ENCODE measurements around the gene NLN.
"Not testable (repeated sequence)": the region's sequence is repeated elsewhere in the genome, so short reads cannot be mapped to it uniquely, and the experiment has no call there.

The NLN gene

DNA sequence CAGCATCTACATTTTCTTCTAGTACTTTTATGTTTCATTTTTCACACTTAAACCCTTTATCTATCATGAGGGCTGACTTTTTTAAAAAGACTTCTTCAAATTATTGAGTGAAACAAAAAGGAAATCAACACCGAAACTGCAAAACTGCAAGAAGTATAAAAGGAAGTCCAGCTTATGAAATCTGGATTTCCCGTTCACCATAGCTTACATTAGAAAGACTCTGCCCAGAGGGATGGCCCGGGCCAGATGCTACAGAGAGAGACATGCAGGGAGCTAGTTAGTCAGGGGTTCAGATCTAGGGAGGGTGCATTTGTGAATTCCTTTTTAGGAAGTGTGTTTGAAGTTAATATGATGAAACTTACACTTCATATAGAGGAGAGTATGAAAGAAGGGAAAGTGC lies 10.0 kb downstream of the NLN start:
- not testable (repeated sequence) for DNase-seq (ENCODE audit: low spot score)

DNA sequence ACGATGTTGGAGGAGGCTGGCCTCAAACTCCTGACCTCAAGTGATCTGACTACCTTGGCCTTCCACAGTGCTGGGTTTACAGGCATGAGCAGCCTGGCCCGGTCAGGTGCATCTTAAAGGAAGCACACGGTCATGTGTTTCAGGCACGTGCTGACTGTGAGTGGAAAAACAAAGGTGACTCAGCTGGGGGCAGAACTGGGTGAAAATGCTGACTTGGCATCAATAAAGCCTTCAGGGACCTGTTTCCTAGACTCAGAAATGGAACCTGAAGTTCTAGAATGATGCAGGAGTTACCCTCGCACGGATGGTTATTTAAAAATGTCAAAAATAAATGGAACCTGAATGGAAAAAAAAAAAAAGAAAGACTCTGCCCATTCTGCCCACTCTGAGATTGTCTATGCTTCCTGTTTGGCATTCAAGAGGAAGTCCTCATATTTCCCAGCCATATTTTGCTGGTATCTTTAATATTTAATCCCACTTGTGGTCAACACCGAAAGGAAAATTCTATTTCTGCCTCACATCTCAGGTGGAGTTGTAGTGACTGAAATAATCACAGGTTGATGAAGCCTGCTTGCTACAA lies 12.3 kb downstream of the NLN start:
- DNase-seq (ENCODE audit: low spot score): not testable (repeated sequence)

DNA sequence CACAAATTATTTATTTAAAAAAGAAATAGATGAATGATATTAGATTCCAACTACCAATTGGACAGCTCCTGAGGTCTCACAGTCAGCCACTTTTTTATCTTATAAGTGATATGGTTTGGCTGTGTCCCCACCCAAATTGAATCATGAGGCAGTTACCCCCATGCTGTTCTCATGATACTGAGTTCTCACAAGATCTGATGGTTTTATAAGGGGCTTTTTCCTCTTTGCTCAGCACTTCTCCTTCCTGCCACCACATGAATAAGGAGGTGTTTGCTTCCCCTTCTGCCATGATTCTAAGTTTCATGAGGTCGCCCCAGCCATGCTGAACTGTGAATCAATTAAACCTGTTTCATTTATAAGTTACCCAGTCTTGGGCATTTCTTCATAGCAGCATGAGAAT lies 12.9 kb downstream of the NLN start:
- no peak for DNase-seq (ENCODE audit: low spot score)

DNA sequence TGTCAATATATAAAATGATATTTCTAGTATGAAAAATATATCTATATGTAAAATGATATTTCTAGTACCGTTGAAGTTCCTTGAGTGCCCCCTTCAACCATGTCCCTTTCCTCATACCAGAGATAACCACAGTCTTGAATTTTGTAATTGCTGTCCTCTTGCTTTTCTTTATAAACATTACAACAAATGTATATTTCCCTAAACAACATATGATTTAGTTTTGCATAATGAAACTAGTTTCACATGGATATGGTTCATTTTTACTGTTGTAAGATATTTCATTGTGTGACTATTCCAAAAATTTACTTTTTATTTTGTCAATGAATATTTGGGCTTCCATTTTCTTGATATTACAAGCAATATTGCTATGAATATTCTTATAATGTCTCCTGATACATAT lies 14.0 kb downstream of the NLN start:
- no peak for DNase-seq (ENCODE audit: low spot score)

DNA sequence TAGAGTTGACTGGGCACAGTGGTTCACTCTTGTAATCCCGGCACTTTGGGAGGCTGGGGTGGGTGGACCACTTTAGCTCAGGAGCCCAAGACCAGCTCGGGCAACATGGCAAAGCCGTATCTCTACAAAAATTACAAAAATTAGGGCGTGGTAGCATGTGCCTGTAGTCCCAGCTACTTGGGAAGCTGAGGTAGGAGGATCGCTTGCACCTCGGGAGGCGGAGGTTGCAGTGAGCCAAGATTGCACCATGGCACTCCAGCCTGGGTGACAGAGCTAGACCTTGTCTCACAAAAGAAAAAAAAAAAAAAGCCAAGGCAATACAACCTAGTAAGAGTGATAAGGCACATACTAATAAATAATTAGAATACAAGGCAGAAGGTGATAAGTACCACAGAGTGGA lies 15.8 kb downstream of the NLN start:
- no peak for DNase-seq (ENCODE audit: low spot score)

DNA sequence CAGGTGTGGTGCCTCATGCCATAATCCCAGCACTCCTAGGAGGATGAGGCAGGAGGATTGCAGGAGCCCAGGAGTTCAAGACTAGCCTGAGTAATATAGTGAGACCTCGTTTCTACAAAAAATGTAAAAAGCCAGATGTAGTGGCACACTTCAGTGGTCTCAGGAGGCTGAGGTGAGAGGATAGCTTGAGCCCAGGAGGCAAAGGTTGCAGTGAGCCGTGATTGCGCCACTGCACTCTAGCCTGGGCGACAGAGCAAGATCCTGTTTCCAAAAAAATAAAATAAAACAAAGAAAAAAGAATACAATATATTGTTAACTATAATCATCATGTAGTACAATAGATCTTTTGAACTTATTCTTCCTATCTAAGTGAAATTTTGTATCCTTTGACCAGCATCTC lies 16.3 kb downstream of the NLN start:
- DNase-seq (ENCODE audit: low spot score): no peak

DNA sequence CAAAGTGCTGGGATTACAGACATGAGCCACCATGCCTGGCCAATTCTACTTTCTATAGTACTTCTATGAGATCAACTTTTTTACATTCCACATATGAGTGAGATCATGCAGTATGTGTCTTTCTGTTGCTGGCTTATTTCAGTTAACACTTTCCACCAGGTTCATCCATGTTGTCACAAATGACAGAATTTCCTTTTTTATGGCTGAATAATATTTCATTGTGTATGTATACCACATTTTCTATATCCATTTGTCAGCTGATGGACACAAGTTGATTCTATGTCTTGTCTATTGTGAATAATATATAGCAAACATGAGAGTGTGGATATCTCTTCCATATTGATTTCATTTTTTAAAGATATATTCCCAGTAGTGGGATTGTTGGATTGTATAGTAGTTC lies 17.2 kb downstream of the NLN start:
- DNase-seq (ENCODE audit: low spot score): no peak

DNA sequence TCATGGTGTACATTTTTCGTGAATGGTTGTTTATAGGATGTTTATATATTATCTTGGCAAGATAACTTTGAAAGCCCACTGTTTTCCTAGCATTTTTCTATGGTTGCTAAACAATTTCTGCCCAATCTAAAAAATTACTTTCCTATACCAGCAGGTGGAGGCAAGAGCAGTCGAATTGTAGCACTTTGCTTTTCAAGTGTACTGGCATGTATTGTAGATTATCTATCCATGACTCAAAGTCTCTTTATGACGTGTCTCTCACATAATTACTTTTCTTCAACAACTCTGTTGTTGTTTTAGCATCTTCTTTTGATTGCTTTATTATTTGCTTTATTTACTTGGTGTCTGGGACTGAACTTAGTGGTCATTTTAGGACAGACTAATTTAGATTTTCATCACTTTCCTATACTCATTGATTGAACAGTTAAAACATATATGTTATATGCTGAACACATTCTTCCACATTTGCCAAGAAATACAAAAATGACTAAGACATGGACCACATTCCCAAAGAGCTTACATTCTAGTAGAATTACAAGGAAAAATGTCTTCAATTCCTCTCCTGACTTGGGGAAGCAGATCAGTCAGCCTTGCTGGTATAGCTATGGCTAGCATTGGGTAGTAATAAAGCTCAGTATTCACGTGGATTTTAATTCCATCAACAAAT lies 20.7 kb downstream of the NLN start:
- peak; percentile 22 for DNase-seq (ENCODE audit: low spot score)

DNA sequence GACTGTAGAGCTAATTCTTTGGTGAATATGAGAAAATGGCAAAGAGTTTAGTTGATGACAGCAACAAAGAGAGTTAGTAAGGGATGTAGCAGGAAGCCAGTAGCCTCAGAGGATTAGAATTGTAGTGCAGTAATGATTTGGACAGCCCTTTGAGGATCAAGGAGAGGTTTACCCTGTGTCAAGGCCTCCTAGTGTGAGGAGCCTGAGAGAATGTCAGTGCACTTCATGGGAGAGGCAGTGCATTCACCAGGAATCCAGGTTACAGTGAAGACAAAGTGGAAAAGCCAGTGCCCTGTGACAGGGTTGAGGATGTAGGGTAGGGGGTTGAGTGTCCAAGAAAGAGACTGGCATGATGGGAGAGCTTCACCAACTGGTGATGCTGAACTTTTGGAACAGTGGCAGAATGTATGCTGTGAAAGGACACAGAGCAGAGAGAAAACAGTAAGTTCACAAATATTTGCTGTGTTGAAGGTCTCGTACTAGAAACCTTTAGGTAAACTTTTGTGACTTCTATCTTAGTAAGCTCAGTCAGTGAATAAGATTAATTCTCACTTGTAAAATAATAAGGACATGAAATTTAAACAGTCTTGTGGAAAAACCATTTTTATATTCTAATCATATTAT lies 27.3 kb downstream of the NLN start:
- DNase-seq (ENCODE audit: low spot score): no peak

DNA sequence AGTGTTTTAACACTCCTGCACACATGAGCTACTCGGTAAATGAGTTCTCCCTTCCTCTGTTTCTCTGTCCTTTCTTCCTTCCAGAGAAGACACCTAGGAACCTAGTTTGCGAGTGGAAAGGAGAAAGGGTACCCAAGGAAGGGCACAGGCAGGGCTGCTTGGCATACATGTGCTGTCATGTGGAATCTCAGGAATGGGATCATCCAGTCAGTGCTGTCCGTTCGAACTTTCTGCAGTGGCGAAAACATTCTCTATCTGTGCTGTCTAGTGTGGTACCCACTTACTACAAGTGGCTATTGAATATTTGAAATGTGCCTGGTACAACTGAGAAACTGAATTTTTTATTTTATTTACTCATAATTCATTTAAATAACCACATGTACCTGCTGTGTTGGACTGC lies 28.0 kb downstream of the NLN start:
- DNase-seq (ENCODE audit: low spot score): no peak

DNA sequence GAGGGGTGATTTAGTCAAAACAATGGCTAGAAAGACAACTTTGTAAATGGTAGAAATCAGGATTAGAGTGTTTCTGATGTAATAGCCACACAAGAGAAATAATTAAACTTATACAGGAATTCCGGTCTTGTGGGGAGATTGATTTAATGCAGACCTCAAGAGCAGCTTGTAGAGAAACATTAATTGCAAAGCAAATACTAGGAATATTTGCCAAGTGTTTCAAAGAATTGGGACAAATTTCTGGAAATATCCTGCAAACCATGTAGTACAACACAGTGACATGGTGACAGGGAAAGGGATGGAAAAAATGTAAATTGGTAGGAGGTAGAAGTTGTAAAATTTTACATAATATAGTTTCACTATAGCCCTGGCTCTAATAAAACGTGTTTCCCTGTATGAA lies 28.9 kb downstream of the NLN start:
- DNase-seq (ENCODE audit: low spot score): no peak

DNA sequence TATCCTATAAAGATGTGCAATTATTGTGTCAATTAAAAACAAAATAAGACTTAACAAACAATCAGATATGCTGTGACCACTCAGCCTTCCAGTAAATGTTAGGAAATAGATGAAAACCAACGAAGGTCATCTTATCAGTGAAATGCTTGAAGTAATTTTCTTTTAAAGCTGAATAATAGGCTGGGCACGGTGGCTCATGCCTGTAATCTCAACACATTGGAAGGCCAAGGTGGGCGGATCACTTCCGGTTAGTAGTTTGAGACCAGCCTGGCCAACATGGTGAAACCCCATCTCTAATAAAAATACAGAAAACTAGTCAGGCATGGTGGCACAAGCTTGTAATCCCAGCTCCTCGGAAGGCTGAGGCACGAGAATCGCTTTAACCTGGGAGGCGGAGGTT lies 31.2 kb downstream of the NLN start:
- no peak for DNase-seq (ENCODE audit: low spot score)

DNA sequence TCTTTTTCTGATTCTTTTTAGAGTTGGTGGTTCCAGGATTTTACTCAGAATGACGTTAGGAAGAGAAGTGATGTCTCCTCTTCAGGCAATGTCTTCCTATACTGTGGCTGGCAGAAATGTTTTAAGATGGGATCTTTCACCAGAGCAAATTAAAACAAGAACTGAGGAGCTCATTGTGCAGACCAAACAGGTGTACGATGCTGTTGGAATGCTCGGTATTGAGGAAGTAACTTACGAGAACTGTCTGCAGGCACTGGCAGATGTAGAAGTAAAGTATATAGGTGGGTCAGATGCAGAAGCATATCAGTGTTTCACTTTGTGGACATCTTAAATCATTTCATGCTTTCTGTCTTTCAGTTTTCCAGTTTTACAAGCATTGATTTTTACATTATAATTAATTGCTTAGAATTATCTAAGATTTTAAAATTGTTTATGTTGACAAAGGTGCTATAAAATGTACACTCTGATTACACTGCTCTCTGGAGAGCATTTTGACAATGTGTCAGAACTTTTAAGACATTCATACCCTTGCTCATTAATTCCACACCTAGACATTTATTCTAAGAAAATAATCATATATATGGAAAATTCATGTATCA lies 36.6 kb downstream of the NLN start:
- DNase-seq (ENCODE audit: low spot score): no peak

DNA sequence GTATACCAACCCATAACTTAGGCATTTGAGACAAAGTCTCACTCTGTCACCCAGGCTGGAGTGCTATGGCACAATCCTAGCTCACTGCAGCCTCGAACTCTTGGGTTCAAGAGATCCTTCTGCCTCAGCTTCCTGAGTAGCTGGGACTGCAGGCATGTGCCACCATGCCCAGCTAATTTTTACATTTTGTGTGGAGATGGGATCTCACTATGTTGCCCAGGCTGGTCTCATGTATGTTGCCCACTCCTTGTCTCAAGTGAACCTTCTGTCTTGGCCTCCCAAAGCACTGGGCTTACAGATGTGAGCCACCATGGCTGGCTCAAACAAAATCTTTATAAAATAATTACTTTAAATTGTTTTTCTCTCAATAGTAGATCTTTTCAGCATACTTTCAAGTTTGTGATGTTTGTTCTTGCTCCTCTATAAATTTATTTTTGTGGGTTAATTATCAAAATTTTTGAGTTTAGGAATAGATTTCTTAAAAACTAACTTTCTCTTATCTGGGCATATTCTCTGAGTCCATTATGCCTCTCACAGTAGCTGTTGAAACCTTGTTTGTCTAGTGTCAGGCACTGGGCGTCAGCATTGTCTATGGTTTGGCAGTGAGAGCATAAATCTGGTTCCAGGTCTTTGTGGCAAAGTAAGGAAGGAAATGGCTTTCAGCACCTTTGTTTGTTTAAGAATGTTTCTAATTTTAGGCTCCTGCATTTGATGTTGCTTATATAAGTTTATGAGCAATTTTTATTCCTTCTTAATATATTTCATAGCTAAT lies 38.7 kb downstream of the NLN start:
- peak; percentile 70 for DNase-seq (ENCODE audit: low spot score)

DNA sequence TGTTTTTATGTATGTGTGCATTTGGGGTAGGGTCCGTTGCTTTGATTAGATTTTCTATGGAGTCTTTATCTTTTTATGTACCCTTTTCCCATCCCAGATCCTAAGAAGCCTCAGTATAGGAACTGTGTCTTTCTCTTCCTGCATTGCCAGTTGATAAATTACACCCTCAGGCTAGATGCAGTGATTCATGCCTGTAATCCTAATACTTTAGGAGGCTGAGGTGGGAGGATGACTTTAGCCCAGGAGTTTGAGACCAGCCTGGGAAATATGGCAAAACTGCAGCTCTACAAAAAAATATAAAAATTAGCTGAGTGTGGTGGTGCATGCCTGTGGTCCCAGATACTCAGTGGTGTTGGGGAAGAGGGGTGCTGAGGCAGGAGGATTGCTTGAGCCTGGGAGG lies 40.2 kb downstream of the NLN start:
- no peak for DNase-seq (ENCODE audit: low spot score)

DNA sequence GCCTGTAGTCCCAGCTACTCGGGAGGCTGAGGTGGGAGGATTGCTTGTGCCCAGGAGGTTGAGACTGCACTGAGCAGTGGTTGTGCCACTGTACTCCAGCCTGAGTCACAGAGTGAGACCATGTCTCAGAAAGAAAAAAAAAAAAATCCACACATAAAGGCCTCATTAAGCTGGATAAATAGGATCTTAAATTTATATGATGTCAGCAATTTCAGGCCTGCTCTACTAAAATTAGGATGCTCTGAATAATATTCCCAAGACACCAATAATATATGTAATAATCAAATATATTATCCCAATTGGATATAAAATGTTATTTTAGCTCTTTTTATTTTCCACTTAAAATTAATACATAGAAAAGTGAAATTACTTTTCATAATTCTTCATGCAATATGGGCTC lies 43.6 kb downstream of the NLN start:
- DNase-seq (ENCODE audit: low spot score): no peak

DNA sequence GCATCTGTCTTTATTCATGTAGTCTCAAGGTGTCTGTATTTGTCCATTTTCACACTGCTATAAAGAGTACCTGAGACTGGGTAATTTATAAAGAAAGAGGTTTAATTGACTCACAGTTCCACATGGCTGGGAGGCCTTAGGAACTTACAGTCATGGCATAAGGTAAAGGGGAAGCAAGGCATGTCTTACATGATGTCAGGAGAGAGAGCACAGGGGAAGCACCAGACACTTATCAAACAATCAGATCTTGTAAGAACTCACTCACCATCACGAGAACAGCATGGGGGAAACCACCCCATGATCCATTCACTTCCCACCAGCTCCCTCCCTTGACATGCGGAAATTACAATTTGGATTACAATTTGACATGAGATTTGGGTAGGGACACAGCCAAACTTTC lies 44.2 kb downstream of the NLN start:
- no peak for DNase-seq (ENCODE audit: low spot score)

DNA sequence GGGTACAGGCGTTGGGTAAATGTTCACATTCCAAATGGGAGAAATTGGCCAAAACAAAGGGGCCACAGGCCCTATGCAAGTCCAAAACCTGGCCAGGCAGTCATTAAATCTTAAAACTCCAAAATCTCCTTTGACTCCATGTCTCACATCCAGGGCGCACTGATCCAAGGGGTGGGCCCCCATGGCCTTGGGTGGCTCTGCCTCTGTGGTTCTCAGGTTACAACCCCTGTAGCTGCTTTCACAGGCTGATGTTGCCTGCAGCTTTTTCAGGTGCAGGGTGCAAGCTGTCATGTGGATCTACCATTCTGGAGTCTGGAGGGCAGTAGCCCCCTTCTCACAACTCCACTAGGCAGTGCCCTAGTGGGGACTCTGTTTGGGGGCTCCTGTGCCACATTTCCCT lies 44.8 kb downstream of the NLN start:
- no peak for DNase-seq (ENCODE audit: low spot score)

DNA sequence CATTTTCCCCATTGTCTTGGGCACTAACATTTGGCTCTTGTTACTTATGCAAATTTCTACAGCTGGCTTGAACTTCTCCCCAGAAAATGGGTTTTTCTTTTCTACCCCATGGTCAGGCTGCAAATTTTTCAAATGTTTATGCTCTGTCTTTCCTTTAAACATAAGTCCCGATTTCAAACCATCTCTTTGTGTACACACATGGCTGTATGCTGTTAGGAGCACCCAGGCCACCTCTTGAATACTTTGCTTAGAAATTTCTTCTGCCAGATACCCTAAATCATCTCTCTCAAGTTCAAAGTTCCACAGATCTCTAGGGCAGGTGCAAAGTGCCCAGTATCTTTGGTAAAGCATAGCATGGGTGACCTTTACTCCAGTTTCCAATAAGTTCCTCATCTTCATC lies 45.6 kb downstream of the NLN start:
- no peak for DNase-seq (ENCODE audit: low spot score)

DNA sequence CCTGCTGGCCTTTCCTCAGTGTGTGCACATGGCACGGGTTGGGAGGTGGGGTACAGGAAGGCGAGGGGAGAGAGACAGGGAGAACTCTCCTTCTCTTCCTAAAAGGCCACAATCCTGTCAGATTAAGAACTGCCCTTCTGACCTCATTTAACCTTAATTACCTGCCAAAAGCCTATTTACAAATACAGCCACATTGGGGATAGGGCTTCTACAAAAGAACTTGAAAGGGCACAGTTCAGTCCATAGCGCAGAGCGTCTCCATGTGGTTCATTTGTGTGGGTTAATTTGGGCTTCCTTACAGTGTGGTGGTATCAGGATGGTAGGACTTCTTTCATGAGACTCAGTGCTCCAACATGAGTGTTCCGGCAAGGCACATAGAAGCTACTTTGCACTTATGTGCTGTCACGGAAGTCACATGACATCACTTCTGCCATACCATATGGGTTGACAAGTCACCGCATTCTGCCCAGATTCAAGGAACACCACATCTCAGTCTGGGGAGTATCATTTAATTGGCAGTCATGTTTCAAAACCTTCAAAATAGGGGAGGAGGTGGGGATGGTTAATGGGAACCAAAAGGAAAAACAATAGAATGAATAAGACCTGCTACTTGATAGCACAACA lies 46.8 kb downstream of the NLN start:
- no peak for DNase-seq (ENCODE audit: low spot score)

DNA sequence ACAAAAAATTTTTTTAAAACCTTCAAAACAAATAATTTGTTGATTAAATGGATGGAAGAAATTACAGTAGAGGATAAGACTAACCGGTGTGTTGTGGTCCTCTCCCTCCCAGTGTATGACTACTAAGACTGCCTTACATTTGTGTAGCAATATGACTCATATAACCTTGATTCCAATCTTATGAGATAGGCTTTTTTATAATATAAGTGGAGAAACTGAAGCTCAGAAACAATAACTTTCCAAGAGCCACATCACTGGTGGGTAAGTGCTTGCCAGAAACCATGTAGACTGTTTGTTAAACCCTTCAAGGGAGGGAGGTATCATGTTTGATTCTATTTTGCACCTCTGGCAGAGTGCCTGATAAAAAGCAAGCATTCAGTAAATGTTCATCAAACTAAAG lies 47.5 kb downstream of the NLN start:
- no peak for DNase-seq (ENCODE audit: low spot score)

DNA sequence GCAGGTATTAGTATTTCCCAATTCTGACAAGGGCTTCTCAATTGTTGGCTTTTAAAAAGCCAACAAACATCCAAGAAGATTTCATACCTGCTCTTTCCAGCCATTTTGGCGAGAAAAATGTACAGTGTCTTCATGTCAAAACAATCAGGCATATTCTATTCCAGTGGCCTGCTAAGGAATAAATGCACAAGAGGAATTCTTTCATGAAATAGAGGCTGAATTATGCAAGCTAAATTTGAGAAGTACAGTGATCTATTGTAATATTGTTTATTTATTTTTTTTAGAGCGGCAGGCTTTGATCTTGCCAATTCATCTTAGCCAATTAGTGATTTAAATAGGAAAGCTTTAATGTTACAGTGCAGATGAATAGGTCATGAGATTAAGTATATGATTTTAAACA lies 49.3 kb downstream of the NLN start:
- DNase-seq (ENCODE audit: low spot score): no peak

Data from CD4-positive, alpha-beta T cell treated with Interleukin-6 at 100 ng/mL for 8 hours (primary cell).